Retinal pigment epithelial cell (primary cell): Measurements from ENCODE around the gene IRS1.

Source experiments
- DNase-seq: peaks from one replicate; pipeline ENCODE4 v3.0.0-alpha.2; 2010; ENCODE audit warnings: low read depth
- H3K4me3 ChIP-seq: 2 replicates; pipeline ENCODE4 v1.5.1; 2011; ENCODE audit warnings: mild to moderate bottlenecking, low read length, control low read depth, moderate library complexity
- TF ChIP-seq, protein P1 (sequence below): conservative IDR thresholded peaks from 2 replicates; pipeline ENCODE4 v1.5.1; 2011; ENCODE audit warnings: low read depth, low read length, control low read depth, inconsistent platforms

IRS1 gene

GRCh38 chr2:226797989-226798421 is 1.6 kb downstream of the IRS1 start:
- H3K4me3 ChIP-seq: peak overlapping the region; percentile 83
- TF ChIP-seq, protein P1, sequence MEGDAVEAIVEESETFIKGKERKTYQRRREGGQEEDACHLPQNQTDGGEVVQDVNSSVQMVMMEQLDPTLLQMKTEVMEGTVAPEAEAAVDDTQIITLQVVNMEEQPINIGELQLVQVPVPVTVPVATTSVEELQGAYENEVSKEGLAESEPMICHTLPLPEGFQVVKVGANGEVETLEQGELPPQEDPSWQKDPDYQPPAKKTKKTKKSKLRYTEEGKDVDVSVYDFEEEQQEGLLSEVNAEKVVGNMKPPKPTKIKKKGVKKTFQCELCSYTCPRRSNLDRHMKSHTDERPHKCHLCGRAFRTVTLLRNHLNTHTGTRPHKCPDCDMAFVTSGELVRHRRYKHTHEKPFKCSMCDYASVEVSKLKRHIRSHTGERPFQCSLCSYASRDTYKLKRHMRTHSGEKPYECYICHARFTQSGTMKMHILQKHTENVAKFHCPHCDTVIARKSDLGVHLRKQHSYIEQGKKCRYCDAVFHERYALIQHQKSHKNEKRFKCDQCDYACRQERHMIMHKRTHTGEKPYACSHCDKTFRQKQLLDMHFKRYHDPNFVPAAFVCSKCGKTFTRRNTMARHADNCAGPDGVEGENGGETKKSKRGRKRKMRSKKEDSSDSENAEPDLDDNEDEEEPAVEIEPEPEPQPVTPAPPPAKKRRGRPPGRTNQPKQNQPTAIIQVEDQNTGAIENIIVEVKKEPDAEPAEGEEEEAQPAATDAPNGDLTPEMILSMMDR: no peak
- no peak for DNase-seq

DNA sequence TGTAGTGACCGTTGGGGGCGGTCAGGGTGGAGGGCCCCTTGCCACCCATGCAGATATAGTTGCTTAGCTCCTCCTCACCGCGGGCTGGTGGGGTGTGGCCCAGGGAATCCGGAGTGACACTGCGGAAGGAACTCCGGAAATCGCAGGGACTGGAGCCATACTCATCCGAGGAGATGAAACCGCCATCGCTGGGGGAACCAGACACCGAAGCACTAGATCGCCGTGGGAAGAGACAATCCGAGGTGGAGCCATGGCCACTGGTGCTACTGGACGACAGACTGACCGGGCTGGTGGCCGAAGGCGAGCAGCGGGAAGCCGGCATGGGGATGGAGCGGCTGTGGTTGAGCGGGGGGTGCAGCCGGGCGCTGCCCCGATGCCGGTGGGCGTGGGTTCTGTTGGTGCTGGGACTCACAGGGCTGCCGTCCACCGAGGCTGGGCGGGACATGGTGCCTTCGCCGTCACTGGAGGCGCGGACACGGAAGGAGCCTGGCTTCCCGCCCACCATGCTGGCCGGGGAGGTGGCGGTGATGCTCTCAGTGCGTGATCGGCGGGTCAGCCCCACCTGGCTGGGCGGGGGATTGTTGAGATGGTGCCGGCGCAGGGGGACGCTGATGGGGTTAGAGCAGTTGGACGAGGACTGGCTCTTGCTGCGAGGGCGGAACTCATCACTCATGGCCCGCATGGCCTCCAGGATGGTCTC is 2.2 kb downstream of the IRS1 start:
- H3K4me3 ChIP-seq: peak overlapping the region; percentile 83
- no peak for DNase-seq
- TF ChIP-seq, protein P1: no peak

GRCh38 chr2:226796840-226797288 is 2.8 kb downstream of the IRS1 start:
- H3K4me3 ChIP-seq: peak overlapping the region; percentile 4
- DNase-seq: no peak
- TF ChIP-seq, protein P1: peak; percentile 57

DNA sequence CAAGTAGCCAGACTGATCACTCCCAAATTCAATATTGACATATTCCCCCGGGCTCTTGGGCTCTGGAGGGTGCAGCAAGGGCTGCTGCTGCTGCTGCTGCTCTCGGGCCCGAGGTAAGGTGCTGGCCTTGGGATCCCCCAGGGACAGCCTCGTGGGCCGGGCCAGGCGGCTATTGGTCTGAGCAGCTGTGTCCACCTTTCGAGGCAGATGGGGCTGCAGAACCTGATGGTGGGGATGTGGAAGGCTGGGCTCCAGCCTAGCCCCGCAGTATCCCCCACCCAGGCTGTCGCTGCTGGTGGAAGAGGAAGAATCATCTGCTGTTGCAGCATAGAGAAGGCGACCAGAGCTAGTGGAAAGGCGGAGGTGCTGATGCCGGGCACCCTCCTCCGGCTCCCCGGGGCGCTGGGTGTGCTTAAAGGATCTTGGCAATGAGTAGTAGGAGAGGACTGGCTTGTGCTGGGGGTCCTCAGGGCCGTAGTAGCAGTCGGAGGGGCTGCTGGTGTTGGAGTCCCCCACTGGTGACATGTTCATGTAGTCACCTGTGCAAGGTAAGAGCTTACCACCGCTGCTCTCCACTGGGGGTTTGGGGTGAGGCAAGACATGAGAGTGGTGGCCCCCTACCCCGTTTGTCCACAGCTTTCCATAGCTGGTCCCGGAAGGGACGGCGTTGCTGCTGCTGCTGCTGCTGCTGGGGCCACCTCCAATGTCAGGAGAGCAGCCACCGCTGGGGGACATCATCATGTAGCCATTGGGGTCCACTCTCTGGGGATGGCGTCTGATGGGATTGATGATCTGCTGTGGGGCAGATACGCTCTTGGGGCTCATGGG is 3.4 kb downstream of the IRS1 start:
- peak overlapping the region; percentile 51 for H3K4me3 ChIP-seq
- TF ChIP-seq, protein P1: no peak
- no peak for DNase-seq

GRCh38 chr2:226795281-226796011 is 4.2 kb downstream of the IRS1 start:
- H3K4me3 ChIP-seq: peak overlapping the region; percentile 51
- no peak for DNase-seq
- TF ChIP-seq, protein P1: peak; percentile 21

GRCh38 chr2:226794751-226795171 is 4.9 kb downstream of the IRS1 start:
- TF ChIP-seq, protein P1: no peak
- peak overlapping the region; percentile 51 for H3K4me3 ChIP-seq
- no peak for DNase-seq
